Epithelial cell of proximal tubule (primary cell): Measurements from ENCODE around the gene TP53TG5. TPM values are rescaled to one million over a fixed set of nuclear protein-coding genes. Genes with fewer than 3 reads are reported as not detected.

Experiments used
- DNase-seq: peaks from one replicate; pipeline ENCODE4 v3.0.0-alpha.2; 2011; ENCODE audit warnings: low read depth
- H3K4me3 ChIP-seq: 2 replicates; pipeline ENCODE4 v1.5.1; 2011; ENCODE audit warnings: low read depth, mild to moderate bottlenecking, low read length
- CTCF ChIP-seq: conservative IDR thresholded peaks from 2 replicates; pipeline ENCODE4 v1.5.1; 2012; ENCODE audit warnings: low read depth, mild to moderate bottlenecking, low read length
- total RNA-seq: library from RNA; depleted of rRNA; stranded (reverse); fragments of >200 nt; gene quantifications from 2 replicates; pipeline ENCODE4 v1.2.3, GENCODE V29; 2015

Gene TP53TG5
- total RNA-seq, 1 donor from 2014 or later: not detected

GRCh38 chr20:45361793-45362192, 16.3 kb downstream of the TP53TG5 start:
- no peak for TF ChIP-seq CTCF
- no peak overlapping the region for H3K4me3 ChIP-seq
- no peak for DNase-seq

GRCh38 chr20:45359406-45360148, 18.5 kb downstream of the TP53TG5 start:
- no peak overlapping the region for H3K4me3 ChIP-seq
- TF ChIP-seq CTCF: no peak
- DNase-seq: no peak

GRCh38 chr20:45359069-45359405, 19.1 kb downstream of the TP53TG5 start:
- no peak overlapping the region for H3K4me3 ChIP-seq
- no peak for TF ChIP-seq CTCF
- DNase-seq: no peak

GRCh38 chr20:45358282-45359068, 19.6 kb downstream of the TP53TG5 start:
- no peak overlapping the region for H3K4me3 ChIP-seq
- no peak for TF ChIP-seq CTCF
- DNase-seq: no peak

- DNase-seq: no peak
- no peak overlapping the region for H3K4me3 ChIP-seq
- TF ChIP-seq CTCF: no peak
Observed at GRCh38 chr20:45355209-45356084, 22.7 kb downstream of the TP53TG5 start.

GRCh38 chr20:45354423-45355208, 23.5 kb downstream of the TP53TG5 start:
- H3K4me3 ChIP-seq: no peak overlapping the region
- no peak for TF ChIP-seq CTCF
- DNase-seq: no peak
